ENCODE measurements around the gene ZKSCAN2. TPM values are rescaled to one million over a fixed set of nuclear protein-coding genes. Genes with fewer than 3 reads are reported as not detected.

Gene ZKSCAN2
- total RNA-seq, 4 donors from 2014 or later = 1.2 to 2.7 (median 1.8) TPM

- H3K4me3 ChIP-seq = no peak overlapping the region
- no peaks in the 10 kb centered on the region for H3K4me1 ChIP-seq
- no peaks in the 10 kb centered on the region for H3K9me3 ChIP-seq
- in situ Hi-C loops (cut with MboI; ENCODE audit: low pct_ligation_motif_present in 1 of 4, low pct_unique_long_range_greater_than_20kb in 1 of 4, low sequenced_read_pairs in 3 of 4) = no loop called here
- no peaks in the 10 kb centered on the region for H3K27me3 ChIP-seq
- H3K27ac ChIP-seq = no peak overlapping the region
- TF ChIP-seq POLR2AphosphoS5 (IDR thresholded peaks at IDR 0.05) = no peak
- no peak for TF ChIP-seq EP300 (IDR thresholded peaks at IDR 0.05; ENCODE audit: low read depth)
- no peak for TF ChIP-seq POLR2A (IDR thresholded peaks at IDR 0.05)
- no peak for TF ChIP-seq CTCF (IDR thresholded peaks at IDR 0.05)
- WGBS, 2 donors (ENCODE audit: low coverage in 1 of 2) = 95 to 100% methylated on average over 3 of the region's 3 CpGs
- H3K36me3 ChIP-seq = no peaks in the 10 kb centered on the region
- no peak for DNase-seq
- intact Hi-C loops (cut with DNase I; ENCODE audit: low total_unique reads) = no loop called here
These were observed 70.2 kb downstream of the ZKSCAN2 start for GRCh38 chr16:25187491-25187795.

Other genes with a start within 250 kb of the ZKSCAN2 start
- gene ARHGAP17, start 242.5 kb downstream of the ZKSCAN2 start, total RNA-seq = 100 to 1,000 TPM in 3 of 4 donors, 10 to 100 TPM in 1; 60.9 to 141 (median 102) TPM
- 10 to 100 TPM; 23.5 to 53.7 (median 43.6) TPM for gene LCMT1, start 146.1 kb downstream of the ZKSCAN2 start, total RNA-seq
- 100 to 1,000 TPM in 3 of 4 donors, 10 to 100 TPM in 1; 20.3 to 585 (median 348) TPM for gene AQP8, start 40.9 kb downstream of the ZKSCAN2 start, total RNA-seq